HepG2 (cell line): Measurements from ENCODE around the gene MINDY1. TPM values are rescaled to one million over a fixed set of nuclear protein-coding genes. Genes with fewer than 3 reads are reported as not detected.

Source experiments
- ATAC-seq: fragments of 200-7000 bp; cut with Tn5 transposase; 3 replicates; pipeline ENCODE4 v1.9.1; 2020; ENCODE audit warnings: mild to moderate bottlenecking, moderate library complexity
- BruUV-seq: library from RNA; stranded (reverse); fragments of 400-500 nt; replicated peaks from 2 replicates; lab custom pipeline; 2021; lab: Mats Ljungman, UMichigan
- CTCF ChIA-PET: fragments of 300-600 bp; formaldehyde crosslinking; extraction: SDS; loops from one replicate; lab custom pipeline; 2021; ENCODE audit warnings: low total read pairs, inconsistent platforms, low intra/inter-chr PET ratio; lab: Yijun Ruan, JAX
- POLR2A ChIA-PET: fragments of 350-600 bp; sonication (Branson Sonifier 250); formaldehyde crosslinking; loops from one replicate; lab custom pipeline; 2020; ENCODE audit warnings: antibody characterized with exemption, inconsistent platforms; lab: Yijun Ruan, JAX
- DNase-seq: peaks from one replicate; pipeline ENCODE4 v3.0.0-alpha.2; 2015; ENCODE audit warnings: low spot score
- FAIRE-seq: peaks from 3 replicates; lab custom pipeline; 2011; peaks lifted over from hg19 to GRCh38; lab: Jason Lieb, UNC
- H2AFZ ChIP-seq: one replicate; pipeline ENCODE4 v1.6.1; 2011; ENCODE audit warnings: low read length, inconsistent platforms
- H3K27ac ChIP-seq: fragments of 300-600 bp; 3 replicates; pipeline ENCODE4 v1.8.0; 2011; ENCODE audit warnings: mixed run types, mild to moderate bottlenecking, mixed read lengths, low read length, inconsistent platforms; ENCODE audit not compliant: insufficient read depth; ENCODE audit errors: extremely low read length
- H3K27me3 ChIP-seq, 2 experiments: fragments of 200-600 bp in 1 of 2; 2 replicates in 1 of 2; 3 replicates in 1 of 2; pipeline versions ENCODE4 v1.6.0 to v1.8.0; 2011; ENCODE audit warnings: low read length in 2 of 2, mild to moderate bottlenecking in 2 of 2, moderate library complexity in 2 of 2, inconsistent platforms in 1 of 2; ENCODE audit not compliant: insufficient read depth in 2 of 2, control insufficient read depth in 1 of 2
- H3K36me3 ChIP-seq, 2 experiments: fragments of 200-600 bp in 1 of 2; replicated peaks in 1 of 2; 2 replicates in 1 of 2; 3 replicates in 1 of 2; pipeline versions ENCODE4 v1.5.1 to v1.8.0; 2011; ENCODE audit warnings: low read length in 2 of 2, inconsistent platforms in 1 of 2; ENCODE audit not compliant: insufficient read depth in 2 of 2, control insufficient read depth in 1 of 2
- H3K4me1 ChIP-seq: 2 replicates; pipeline ENCODE4 v1.5.1; 2012; ENCODE audit warnings: low read length, inconsistent platforms; ENCODE audit not compliant: insufficient read depth
- H3K4me2 ChIP-seq: 2 replicates; pipeline ENCODE4 v1.6.0; 2011; ENCODE audit warnings: low read depth, low read length, inconsistent platforms
- H3K4me3 ChIP-seq, 3 experiments: fragments of 200-600 bp in 1 of 3; sonication (generic), shearing (Covaris generic) in 1 of 3; replicated peaks in 1 of 3; 2 replicates each; pipeline ENCODE4 v1.5.1; 2011 to 2016; ENCODE audit warnings: low read length in 3 of 3, inconsistent platforms in 2 of 3, low read depth in 2 of 3, mild to moderate bottlenecking in 2 of 3, control low read depth in 1 of 3, mixed read lengths in 1 of 3; ENCODE audit not compliant: insufficient read depth in 1 of 3
- H3K79me2 ChIP-seq: one replicate; pipeline ENCODE4 v1.6.1; 2011; ENCODE audit warnings: low read length, inconsistent platforms; ENCODE audit not compliant: insufficient read depth
- H3K9ac ChIP-seq: 2 replicates; pipeline ENCODE4 v1.6.0; 2011; ENCODE audit warnings: mild to moderate bottlenecking, low read depth, low read length, inconsistent platforms; ENCODE audit not compliant: insufficient read depth
- H3K9me3 ChIP-seq: 2 replicates; pipeline ENCODE4 v1.5.1; 2012; ENCODE audit warnings: mild to moderate bottlenecking, low read length
- H4K20me1 ChIP-seq: 2 replicates; pipeline ENCODE4 v1.6.0; 2011; ENCODE audit warnings: inconsistent platforms, mild to moderate bottlenecking, low read length, moderate library complexity; ENCODE audit not compliant: insufficient read depth
- ARID5B ChIP-seq: IDR thresholded peaks from 2 replicates; pipeline ENCODE4 v1.4.0; 2020; ENCODE audit warnings: mild to moderate bottlenecking, missing genetic modification reagents
- ATF7-NPFF ChIP-seq: sonication (generic); formaldehyde crosslinking; IDR thresholded peaks from 2 replicates; pipeline ENCODE4 v1.8.1; 2023; ENCODE audit warnings: mild to moderate bottlenecking, low read depth, missing genetic modification reagents, moderate library complexity
- CEBPB ChIP-seq: IDR thresholded peaks from 2 replicates; pipeline ENCODE4 v1.6.1; 2011; ENCODE audit warnings: low read depth, low read length, improper control_type of control experiment, borderline replicate concordance
- CEBPG ChIP-seq: IDR thresholded peaks from 2 replicates; pipeline ENCODE4 v1.6.1; 2016
- EED ChIP-seq: sonication (generic); formaldehyde crosslinking; IDR thresholded peaks from 2 replicates; pipeline ENCODE4 v1.5.0; 2020; ENCODE audit warnings: mild to moderate bottlenecking, missing genetic modification reagents
- FOXP1 ChIP-seq, 2 experiments: fragments of 450-650 bp in 1 of 2; IDR thresholded peaks; 2 replicates each; pipeline ENCODE4 v1.6.1; 2017 to 2018; ENCODE audit warnings: antibody characterized with exemption in 1 of 2
- NFIC ChIP-seq: IDR thresholded peaks from 2 replicates; pipeline ENCODE4 v1.6.1; 2012; ENCODE audit warnings: mild to moderate bottlenecking, low read length, inconsistent platforms
- RBFOX2 ChIP-seq: fragments of 200-400 bp; formaldehyde crosslinking; IDR thresholded peaks from 2 replicates; pipeline ENCODE4 v1.6.1; 2017; ENCODE audit warnings: low read depth, mild to moderate bottlenecking, low read length
- TRIM24 ChIP-seq: sonication (generic); formaldehyde crosslinking; IDR thresholded peaks from 2 replicates; pipeline ENCODE4 v1.8.0; 2022; ENCODE audit warnings: mild to moderate bottlenecking, missing genetic modification reagents
- ZNF788 ChIP-seq: sonication (generic); formaldehyde crosslinking; IDR thresholded peaks from 2 replicates; pipeline ENCODE4 v1.5.0; 2020; ENCODE audit warnings: mild to moderate bottlenecking, missing genetic modification reagents, borderline replicate concordance
- ZSCAN5A ChIP-seq: sonication (generic); formaldehyde crosslinking; IDR thresholded peaks from 2 replicates; pipeline ENCODE4 v1.8.0; 2022; ENCODE audit warnings: mild to moderate bottlenecking, missing genetic modification reagents, borderline replicate concordance
- WGBS: methylation state at CpG from one replicate; pipeline ENCODE4 v1.1.6; 2017; ENCODE audit warnings: low lambda C conversion rate; 5-methylcytosine and 5-hydroxymethylcytosine counted together
- in situ Hi-C: cut with HindIII; loops from 2 replicates; pipeline ENCODE4 v1.10.0; 2017; ENCODE audit warnings: low pct_unique_long_range_greater_than_20kb; ENCODE audit not compliant: extremely low pct_ligation_motif_present
- intact Hi-C: fragments of 100-400 bp; cut with micrococcal nuclease; formaldehyde crosslinking; loops from one replicate; pipeline ENCODE4 v1.10.0; 2022; ENCODE audit not compliant: unreplicated experiment
- polyA plus RNA-seq, 8 experiments: library from polyadenylated mRNA; depleted of rRNA in 3 of 8; stranded (reverse) in 7 of 8; unstranded in 1 of 8; fragments of >200 nt; fragmentation: Illumina TruSeq in 4 of 8; extraction: Trizol in 4 of 8; gene quantifications; 2 replicates each; pipeline versions ENCODE4 v1.2.1 to v1.2.3, GENCODE V29; 2011 to 2016; ENCODE audit warnings: low read depth in 4 of 8, missing spikeins in 1 of 8, mixed read lengths in 1 of 8; ENCODE audit not compliant: insufficient read depth in 1 of 8
- total RNA-seq, 5 experiments: library from RNA; depleted of rRNA; stranded (reverse); fragments of >200 nt; fragmentation: Illumina TruSeq; extraction: Trizol; gene quantifications; 2 replicates each; pipeline ENCODE4 v1.2.3, GENCODE V29; 2016; ENCODE audit warnings: low read depth in 1 of 5

MINDY1 gene
- total and polyA plus RNA-seq, 2 of the 13 experiments (the other 11 are each of a cell fraction or from before 2014, with no cell fraction given): 11.1 to 15.0 TPM

GRCh38 chr1:151000408-151000807 lies 6.3 kb downstream of the MINDY1 start:
- CTCF ChIA-PET: no interaction called here
- H3K4me3 ChIP-seq: no peak overlapping the region
- in situ Hi-C loops: no loop called here
- TF ChIP-seq CEBPB (peak; percentile 25; the same call in 1 of the 2 replicates), ZNF788 (CRISPR knock-in tag) (no peak), CEBPG (peak; percentile 47), FOXP1 (IDR thresholded peaks at IDR 0.05) (no peak), FOXP1 (CRISPR knock-in tag; IDR thresholded peaks at IDR 0.05) (no peak)
- TF ChIP-seq, all 625 proteins: peak for 2
- no peak overlapping the region for H3K4me2 ChIP-seq
- ATAC-seq (no peak), FAIRE-seq (no peak), DNase-seq (no peak)
- H3K27ac ChIP-seq: no peak overlapping the region
- H3K9ac ChIP-seq: no peak overlapping the region
- intact Hi-C loops: no loop called here
- H3K4me1 ChIP-seq: peaks cover 59% of the 10 kb centered on the region
- no peaks in the 10 kb centered on the region for H3K9me3 ChIP-seq
- H4K20me1 ChIP-seq: no peaks in the 10 kb centered on the region
- POLR2A ChIA-PET: interaction anchor here (1.4 to 9.1 kb wide), 2 partner anchors 19 to 27 kb away, joined by 4 to 150 read pairs; partner anchors contain the start of gene ANXA9
- WGBS: 87% methylated on average over 3 of the region's 3 CpGs
- BruUV-seq: no TSS peak
- H3K36me3 ChIP-seq: peaks cover 12 to 34% of the 10 kb centered on the region in 2 experiments; a peak in 4 of 5 replicates
- H3K27me3 ChIP-seq: no peaks in the 10 kb centered on the region
- peaks cover 9% of the 10 kb centered on the region for H3K79me2 ChIP-seq
- no peak overlapping the region for H2AFZ ChIP-seq

GRCh38 chr1:150999926-151000325 lies 6.8 kb downstream of the MINDY1 start:
- WGBS: 97% methylated on average over 2 of the region's 2 CpGs
- TF ChIP-seq ARID5B: no peak
- TF ChIP-seq RBFOX2: peak; percentile 44; the same call in 1 of the 2 replicates
- no peak for TF ChIP-seq NFIC
- no peak for TF ChIP-seq ZSCAN5A
- TF ChIP-seq EED: no peak
- no peak for TF ChIP-seq ATF7-NPFF (CRISPR knock-in tag)
- TF ChIP-seq TRIM24 (CRISPR knock-in tag): no peak
- TF ChIP-seq, all 625 proteins: peak for 1
- Histone ChIP-seq H2AFZ (no peak overlapping the region), H3K79me2 (peaks cover 8% of the 10 kb centered on the region), H3K4me2 (no peak overlapping the region), H3K27me3 (no peaks in the 10 kb centered on the region), H4K20me1 (no peaks in the 10 kb centered on the region), H3K36me3 (peaks cover 12 to 36% of the 10 kb centered on the region in 2 experiments; a peak in 4 of 5 replicates), H3K27ac (no peak overlapping the region), H3K4me1 (peaks cover 57% of the 10 kb centered on the region), H3K4me3 (no peak overlapping the region), H3K9me3 (no peaks in the 10 kb centered on the region), H3K9ac (no peak overlapping the region)
- in situ Hi-C loops (no loop called here), intact Hi-C loops (no loop called here)
- no TSS peak for BruUV-seq
- DNase-seq (no peak), ATAC-seq (no peak), FAIRE-seq (no peak)
- POLR2A ChIA-PET: interaction anchor here (1.4 to 9.1 kb wide), 2 partner anchors 19 to 26 kb away, joined by 4 to 150 read pairs; partner anchors contain the start of gene ANXA9
- CTCF ChIA-PET: no interaction called here
